ENCODE results near the gene ESRRA.
A peak's percentile ranks its signal among the peaks of the same experiment; 100 is the strongest.
"Not testable (repeated sequence)": the region's sequence is repeated elsewhere in the genome, so short reads cannot be mapped to it uniquely, and the experiment has no call there.

ESRRA gene

GRCh38 chr11:64292460-64293254 lies 12.7 kb upstream of the ESRRA start:
- no peak for DNase-seq (ENCODE audit: low read depth)

DNA sequence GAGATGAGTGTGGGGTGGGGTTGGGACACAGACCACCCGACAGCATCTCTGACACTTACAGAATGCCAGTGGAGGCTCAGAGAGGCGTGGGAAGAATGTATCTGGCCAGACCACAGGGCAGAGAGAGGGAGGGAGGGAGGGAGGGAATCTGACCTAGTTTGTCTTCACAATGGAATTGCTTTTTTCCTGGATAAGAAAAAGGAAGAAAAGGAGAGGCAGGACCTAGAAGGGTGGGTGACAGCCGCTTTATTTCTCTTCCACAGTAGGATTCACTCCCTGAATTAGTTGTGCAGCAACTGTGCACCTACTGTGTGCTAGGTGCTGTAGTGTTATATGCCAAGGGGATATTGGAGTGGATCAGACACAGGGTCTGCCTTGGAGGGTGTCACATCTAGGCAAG lies 10.6 kb upstream of the ESRRA start:
- DNase-seq (ENCODE audit: low read depth) = peak; percentile 65

DNA sequence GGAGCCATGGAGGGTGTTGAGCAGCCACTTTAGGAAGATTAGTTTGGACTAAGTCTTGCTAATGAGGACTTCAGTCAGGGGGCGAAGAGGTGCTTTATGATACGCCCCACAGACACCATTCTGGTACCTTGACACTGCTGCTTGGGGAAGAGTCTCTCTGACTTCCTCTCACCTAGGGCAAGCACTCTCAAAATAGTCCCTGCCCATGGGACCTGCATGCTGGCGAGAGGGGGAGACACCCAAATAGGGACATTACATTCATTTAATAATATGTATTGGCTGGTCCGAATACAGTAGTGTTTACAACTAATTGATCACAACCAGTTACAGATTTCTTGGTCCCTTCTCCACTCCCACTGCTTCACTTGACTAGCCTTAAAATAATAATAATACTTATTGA lies 9.6 kb upstream of the ESRRA start:
- no peak for DNase-seq (ENCODE audit: low read depth)

DNA sequence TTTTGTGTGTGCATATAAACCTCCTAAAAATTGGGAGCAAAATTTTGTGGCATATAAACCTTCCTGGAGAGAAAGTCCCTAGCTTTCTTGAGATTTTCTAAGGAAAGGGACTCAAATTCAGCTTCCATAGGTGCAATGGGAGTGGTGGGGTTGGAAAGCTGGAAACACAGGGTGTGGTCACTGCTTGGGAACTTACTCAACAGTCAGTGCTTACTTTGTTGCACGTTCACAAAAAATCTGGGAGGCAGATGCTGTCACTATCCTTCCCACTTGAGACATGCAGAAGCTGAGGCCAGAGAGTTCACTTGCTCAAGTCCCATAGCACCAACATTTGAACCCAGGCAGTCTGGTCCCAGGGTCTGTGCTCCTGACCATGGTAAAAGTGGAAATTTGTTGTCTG lies 9.1 kb upstream of the ESRRA start:
- DNase-seq (ENCODE audit: low read depth) = peak; percentile 12

GRCh38 chr11:64296830-64297698 lies 8.3 kb upstream of the ESRRA start:
- no peak for DNase-seq (ENCODE audit: low read depth)

GRCh38 chr11:64297699-64298358 lies 7.5 kb upstream of the ESRRA start:
- no peak for DNase-seq (ENCODE audit: low read depth)

DNA sequence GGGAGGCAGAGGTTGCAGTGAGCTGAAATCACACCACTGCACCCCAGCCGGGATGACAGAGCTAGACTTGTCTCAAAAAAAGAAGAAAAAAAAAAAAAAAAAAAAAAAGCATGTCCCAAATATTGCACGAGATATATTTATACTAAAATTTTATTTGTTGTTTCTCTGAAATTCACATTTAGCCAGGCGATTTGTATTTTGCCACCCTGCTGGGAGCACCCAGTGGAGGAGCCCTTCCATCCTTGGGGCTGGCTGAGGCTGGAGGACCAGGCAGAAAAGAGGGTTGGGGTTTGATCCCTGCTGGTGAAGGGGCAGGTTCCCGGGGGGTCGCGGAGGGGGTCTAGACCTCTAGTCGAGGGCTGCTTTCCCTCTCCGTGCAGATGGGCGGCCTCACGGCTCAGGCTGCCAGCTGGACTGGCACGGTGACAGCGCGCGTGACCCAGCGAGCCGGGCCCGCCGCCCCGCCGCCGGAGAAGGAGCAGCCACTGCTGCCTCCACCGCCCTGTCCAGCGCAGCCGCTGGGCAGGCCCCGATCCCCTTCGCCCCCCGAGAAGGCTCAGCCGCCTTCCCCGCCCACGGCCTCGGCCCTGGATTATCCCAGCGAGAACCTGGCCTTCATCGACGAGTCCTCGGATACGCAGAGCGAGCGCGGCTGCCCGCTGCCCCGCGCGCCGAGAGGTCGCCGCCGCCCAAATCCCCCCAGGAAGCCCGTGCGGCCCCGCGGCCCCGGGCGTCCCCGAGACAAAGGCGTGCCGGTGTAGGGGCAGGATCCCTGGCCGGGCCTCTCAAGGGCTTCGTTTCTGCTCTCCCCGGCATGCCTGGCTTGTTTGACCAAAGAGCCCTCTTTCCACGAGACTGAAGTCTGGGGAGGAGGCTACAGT lies 6.1 kb upstream of the ESRRA start:
- peak; percentile 25 for DNase-seq (ENCODE audit: low read depth)

GRCh38 chr11:64299847-64300648 lies 5.3 kb upstream of the ESRRA start, which contains the start of gene CATSPERZ:
CATSPERZ (plus strand) TSS chr11:64300358; CDS start chr11:64300411, 53 bp downstream.
- DNase-seq (ENCODE audit: low read depth) = no peak

GRCh38 chr11:64303109-64304031 lies 2.0 kb upstream of the ESRRA start:
- DNase-seq (ENCODE audit: low read depth) = no peak

- DNase-seq (ENCODE audit: low read depth) = no peak
Observed at GRCh38 chr11:64304032-64304315, 1.4 kb upstream of the ESRRA start.

GRCh38 chr11:64304316-64305072 lies 830 bp upstream of the ESRRA start:
- peak; percentile 89 for DNase-seq (ENCODE audit: low read depth)

- DNase-seq (ENCODE audit: low read depth) = peak; percentile 50
Observed at GRCh38 chr11:64305691-64306562, 603 bp downstream of the ESRRA start.

- no peak for DNase-seq (ENCODE audit: low read depth)
Observed at GRCh38 chr11:64306563-64306875, 1.2 kb downstream of the ESRRA start.

GRCh38 chr11:64306876-64307622 lies 1.7 kb downstream of the ESRRA start:
- peak; percentile 29 for DNase-seq (ENCODE audit: low read depth)

DNA sequence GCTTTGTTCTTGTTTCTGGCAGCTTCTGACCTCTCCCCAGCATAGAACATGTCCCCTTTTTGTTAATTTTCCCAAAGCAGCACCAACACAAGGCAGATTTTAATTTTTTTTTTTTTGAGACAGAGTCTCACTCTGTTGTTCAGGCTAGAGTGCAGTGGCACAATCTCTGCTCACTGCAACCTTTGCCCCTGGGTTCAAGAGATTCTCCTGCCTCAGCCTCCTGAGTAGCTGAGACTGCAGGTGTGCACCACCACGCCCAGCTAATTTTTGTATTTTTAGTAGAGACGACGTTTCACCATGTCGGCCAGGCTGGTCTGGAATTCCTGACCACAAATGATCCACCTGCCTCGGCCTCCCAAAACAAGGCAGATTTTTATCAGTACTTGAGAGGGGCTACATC lies 2.5 kb downstream of the ESRRA start:
- DNase-seq (ENCODE audit: low read depth) = not testable (repeated sequence)

DNA sequence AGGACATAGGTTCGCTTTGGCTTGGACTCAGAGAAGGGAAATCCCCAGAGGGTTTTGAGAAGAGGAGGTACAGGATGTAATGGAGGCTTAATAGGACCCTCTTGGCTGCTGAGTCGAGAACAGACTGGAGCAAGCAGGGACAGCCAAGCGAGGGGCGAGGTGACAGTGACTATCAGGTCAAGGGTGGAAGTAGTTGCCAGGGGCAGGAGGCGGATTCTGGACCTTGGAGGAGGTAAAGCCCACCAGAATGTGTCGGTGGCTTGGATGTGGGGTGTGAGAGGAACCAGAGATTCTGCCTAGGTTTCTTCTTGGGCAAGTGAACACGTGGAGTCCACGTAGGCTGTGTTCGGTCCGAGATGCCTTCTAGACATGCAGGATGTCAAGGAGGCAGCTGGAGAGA lies 7.6 kb downstream of the ESRRA start:
- no peak for DNase-seq (ENCODE audit: low read depth)

DNA sequence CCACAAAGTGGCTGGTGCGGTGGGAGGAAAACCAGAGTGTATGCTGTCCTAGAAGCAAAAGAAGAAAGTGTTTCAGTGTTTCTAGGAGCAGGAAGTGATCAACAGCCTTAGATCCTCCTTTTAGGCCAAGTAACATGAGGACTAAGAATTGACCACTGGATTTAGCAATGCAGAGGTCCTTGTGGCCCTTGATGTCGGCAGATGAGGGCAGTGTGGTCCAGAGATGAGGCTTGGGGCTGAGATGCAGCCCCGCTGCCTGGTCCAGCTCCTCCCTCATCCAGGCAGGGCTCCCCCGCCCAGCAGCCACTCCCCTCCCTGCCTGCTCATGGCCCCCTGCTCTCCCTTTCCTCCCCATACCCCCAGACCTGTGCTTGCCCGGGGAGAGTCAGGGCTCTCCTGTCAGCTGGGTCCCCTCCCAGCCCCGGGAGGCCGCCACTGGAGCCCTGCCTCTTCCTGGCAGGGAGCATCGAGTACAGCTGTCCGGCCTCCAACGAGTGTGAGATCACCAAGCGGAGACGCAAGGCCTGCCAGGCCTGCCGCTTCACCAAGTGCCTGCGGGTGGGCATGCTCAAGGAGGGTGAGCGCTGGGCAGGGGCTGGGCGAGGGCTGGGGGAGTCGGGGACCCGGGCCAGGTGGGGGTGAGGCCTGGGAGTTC lies 8.3 kb downstream of the ESRRA start:
- DNase-seq (ENCODE audit: low read depth) = no peak
